Dedifferentiated amniotic fluid mesenchymal stem cell (primary cell): Measurements from ENCODE around the gene ZBTB7C.

Experiments
- DNase-seq: peaks from one replicate; pipeline ENCODE4 v3.0.0-alpha.2; 2016; ENCODE audit errors: extremely low spot score

Gene ZBTB7C

GRCh38 chr18:48193521-48194492 is 215.4 kb downstream of the ZBTB7C start:
- no peak for DNase-seq

GRCh38 chr18:48192542-48192941 is 216.6 kb downstream of the ZBTB7C start:
- no peak for DNase-seq

- DNase-seq = no peak
Observed at GRCh38 chr18:48191494-48191893, 217.7 kb downstream of the ZBTB7C start.

GRCh38 chr18:48190994-48191393 is 218.2 kb downstream of the ZBTB7C start:
- DNase-seq = no peak

GRCh38 chr18:48188609-48189008 is 220.6 kb downstream of the ZBTB7C start:
- no peak for DNase-seq

GRCh38 chr18:48186861-48187260 is 222.3 kb downstream of the ZBTB7C start:
- DNase-seq = no peak

GRCh38 chr18:48186131-48186766 is 222.9 kb downstream of the ZBTB7C start:
- DNase-seq = no peak

GRCh38 chr18:48184118-48184517 is 225.1 kb downstream of the ZBTB7C start:
- no peak for DNase-seq

- DNase-seq = no peak
Observed at GRCh38 chr18:48183613-48184012, 225.6 kb downstream of the ZBTB7C start.

GRCh38 chr18:48182779-48183178 is 226.4 kb downstream of the ZBTB7C start:
- no peak for DNase-seq

- DNase-seq = no peak
Observed at GRCh38 chr18:48181857-48182256, 227.3 kb downstream of the ZBTB7C start.

- no peak for DNase-seq
Observed at GRCh38 chr18:48181087-48181823, 227.9 kb downstream of the ZBTB7C start.

- DNase-seq = no peak
Observed at GRCh38 chr18:48179666-48180065, 229.5 kb downstream of the ZBTB7C start.

GRCh38 chr18:48179001-48179400 is 230.2 kb downstream of the ZBTB7C start:
- DNase-seq = no peak

GRCh38 chr18:48176909-48177308 is 232.3 kb downstream of the ZBTB7C start:
- no peak for DNase-seq

- no peak for DNase-seq
Observed at GRCh38 chr18:48173557-48173956, 235.6 kb downstream of the ZBTB7C start.

GRCh38 chr18:48172226-48173006 is 236.8 kb downstream of the ZBTB7C start:
- DNase-seq = no peak

GRCh38 chr18:48171490-48172188 is 237.5 kb downstream of the ZBTB7C start:
- no peak for DNase-seq

GRCh38 chr18:48170651-48171050 is 238.5 kb downstream of the ZBTB7C start:
- no peak for DNase-seq

- DNase-seq = no peak
Observed at GRCh38 chr18:48168861-48169260, 240.3 kb downstream of the ZBTB7C start.

GRCh38 chr18:48167897-48168253 is 241.3 kb downstream of the ZBTB7C start:
- DNase-seq = no peak
